HFFc6 (cell line): ENCODE results near the gene OS9. TPM values are rescaled to one million over a fixed set of nuclear protein-coding genes. Genes with fewer than 3 reads are reported as not detected.

ENCODE experiments used
- DNase-seq: peaks from one replicate; pipeline ENCODE4 v3.0.0-alpha.2; 2018
- H3K27ac Mint-ChIP-seq: 2 replicates; pipeline ENCODE4 v1.8.0; 2020; ENCODE audit warnings: mild to moderate bottlenecking, mixed read lengths
- H3K27me3 Mint-ChIP-seq: 2 replicates; pipeline ENCODE4 v1.8.0; 2021; ENCODE audit warnings: mild to moderate bottlenecking, moderate library complexity, mixed read lengths; ENCODE audit not compliant: insufficient read depth
- H3K36me3 Mint-ChIP-seq: 2 replicates; pipeline ENCODE4 v1.8.0; 2021; ENCODE audit warnings: low read depth, mixed read lengths
- H3K4me1 Mint-ChIP-seq: 2 replicates; pipeline ENCODE4 v1.8.0; 2020; ENCODE audit warnings: low read depth, mixed read lengths
- H3K4me3 Mint-ChIP-seq: 2 replicates; pipeline ENCODE4 v1.8.0; 2020; ENCODE audit warnings: mild to moderate bottlenecking, moderate library complexity, mixed read lengths
- H3K9me3 Mint-ChIP-seq: 2 replicates; pipeline ENCODE4 v1.8.0; 2020; ENCODE audit warnings: mild to moderate bottlenecking, mixed read lengths
- total RNA-seq, 6 experiments: library from RNA; stranded (reverse); fragmentation: NEBNext Ultra II Directional; extraction: Animal tissue kit (Norgen Biotek cat#: 25700); gene quantifications; 2 replicates in 1 of 6; 3 replicates in 5 of 6; pipeline ENCODE4 v1.2.3, GENCODE V29; 2021
- TF ChIP-seq, protein P1 (sequence below): fragments of 200-600 bp; sonication (generic); IDR thresholded peaks from 2 replicates; pipeline ENCODE4 v1.5.0; 2021; ENCODE audit warnings: antibody characterized with exemption, mild to moderate bottlenecking

Gene OS9
- total RNA-seq, 6 experiments from 2014 or later: 150 to 158 (median 156) TPM

DNA sequence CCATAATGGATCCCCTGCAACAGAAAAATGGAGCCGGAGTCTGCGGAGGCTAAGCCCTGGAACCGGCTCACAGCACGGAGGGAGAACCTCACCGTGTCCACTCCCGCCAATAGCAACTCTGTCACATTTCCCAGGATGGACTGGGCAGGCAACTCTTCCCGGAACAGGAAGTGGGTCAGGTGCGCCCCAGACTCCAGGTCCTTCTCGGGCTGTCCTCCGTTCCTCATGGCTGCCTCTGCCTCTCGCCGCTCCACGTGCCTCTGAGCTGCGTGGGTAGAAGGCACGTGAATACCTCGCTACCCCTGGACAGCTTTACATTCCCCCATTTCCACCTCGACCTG lies 70.7 kb downstream of the OS9 start:
- TF ChIP-seq, protein P1, sequence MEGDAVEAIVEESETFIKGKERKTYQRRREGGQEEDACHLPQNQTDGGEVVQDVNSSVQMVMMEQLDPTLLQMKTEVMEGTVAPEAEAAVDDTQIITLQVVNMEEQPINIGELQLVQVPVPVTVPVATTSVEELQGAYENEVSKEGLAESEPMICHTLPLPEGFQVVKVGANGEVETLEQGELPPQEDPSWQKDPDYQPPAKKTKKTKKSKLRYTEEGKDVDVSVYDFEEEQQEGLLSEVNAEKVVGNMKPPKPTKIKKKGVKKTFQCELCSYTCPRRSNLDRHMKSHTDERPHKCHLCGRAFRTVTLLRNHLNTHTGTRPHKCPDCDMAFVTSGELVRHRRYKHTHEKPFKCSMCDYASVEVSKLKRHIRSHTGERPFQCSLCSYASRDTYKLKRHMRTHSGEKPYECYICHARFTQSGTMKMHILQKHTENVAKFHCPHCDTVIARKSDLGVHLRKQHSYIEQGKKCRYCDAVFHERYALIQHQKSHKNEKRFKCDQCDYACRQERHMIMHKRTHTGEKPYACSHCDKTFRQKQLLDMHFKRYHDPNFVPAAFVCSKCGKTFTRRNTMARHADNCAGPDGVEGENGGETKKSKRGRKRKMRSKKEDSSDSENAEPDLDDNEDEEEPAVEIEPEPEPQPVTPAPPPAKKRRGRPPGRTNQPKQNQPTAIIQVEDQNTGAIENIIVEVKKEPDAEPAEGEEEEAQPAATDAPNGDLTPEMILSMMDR: no peak
- Mint-ChIP-seq H3K4me3 (peak overlapping the region; percentile 80), H3K4me1 (peaks cover 24% of the 10 kb centered on the region), H3K9me3 (no peaks in the 10 kb centered on the region), H3K36me3 (peaks cover 8% of the 10 kb centered on the region), H3K27ac (no peak overlapping the region), H3K27me3 (peaks cover 4% of the 10 kb centered on the region; the same call in 1 of the 2 replicates)
- no peak for DNase-seq

DNA sequence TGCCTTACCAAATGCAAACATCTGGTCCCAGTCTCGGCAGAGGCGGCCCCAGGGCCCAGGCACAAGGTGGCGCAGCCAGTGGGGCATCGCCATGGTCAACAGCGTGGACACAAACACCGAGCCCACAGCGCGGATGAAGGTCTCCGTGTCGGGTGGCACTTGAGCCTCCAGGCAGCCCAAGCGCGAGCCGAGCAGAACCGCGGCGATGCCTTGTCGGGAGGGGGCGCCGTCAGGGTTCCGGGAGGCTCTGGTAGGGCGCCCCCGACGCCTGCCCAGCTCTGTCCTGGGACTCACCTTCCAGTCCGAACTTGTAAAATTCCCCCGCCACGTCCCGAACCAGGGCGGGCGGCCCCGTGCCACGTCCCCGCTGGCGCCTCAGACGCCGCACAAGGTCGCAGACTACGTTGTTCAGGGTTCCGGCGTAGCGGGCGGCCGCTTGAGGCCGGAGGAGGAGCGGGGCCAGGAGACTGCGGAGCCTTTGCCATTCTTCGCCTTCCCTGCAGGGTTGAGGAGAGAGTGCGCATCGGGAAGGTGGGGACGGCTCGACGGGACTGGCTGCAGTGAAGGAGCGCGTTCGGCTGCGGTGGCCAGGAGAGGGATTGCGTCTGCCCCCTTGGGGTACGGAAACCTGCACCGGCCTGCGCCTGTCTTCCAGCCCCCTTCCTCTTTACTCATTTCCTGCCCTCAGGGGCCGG lies 71.2 kb downstream of the OS9 start:
- Mint-ChIP-seq H3K4me1 (peaks cover 29% of the 10 kb centered on the region), H3K9me3 (no peaks in the 10 kb centered on the region), H3K27ac (peak overlapping the region; percentile 57), H3K27me3 (peaks cover 4% of the 10 kb centered on the region; the same call in 1 of the 2 replicates), H3K4me3 (peak overlapping the region; percentile 80), H3K36me3 (peaks cover 13% of the 10 kb centered on the region)
- DNase-seq: peak; percentile 28
- TF ChIP-seq, protein P1: peak; percentile 74

DNA sequence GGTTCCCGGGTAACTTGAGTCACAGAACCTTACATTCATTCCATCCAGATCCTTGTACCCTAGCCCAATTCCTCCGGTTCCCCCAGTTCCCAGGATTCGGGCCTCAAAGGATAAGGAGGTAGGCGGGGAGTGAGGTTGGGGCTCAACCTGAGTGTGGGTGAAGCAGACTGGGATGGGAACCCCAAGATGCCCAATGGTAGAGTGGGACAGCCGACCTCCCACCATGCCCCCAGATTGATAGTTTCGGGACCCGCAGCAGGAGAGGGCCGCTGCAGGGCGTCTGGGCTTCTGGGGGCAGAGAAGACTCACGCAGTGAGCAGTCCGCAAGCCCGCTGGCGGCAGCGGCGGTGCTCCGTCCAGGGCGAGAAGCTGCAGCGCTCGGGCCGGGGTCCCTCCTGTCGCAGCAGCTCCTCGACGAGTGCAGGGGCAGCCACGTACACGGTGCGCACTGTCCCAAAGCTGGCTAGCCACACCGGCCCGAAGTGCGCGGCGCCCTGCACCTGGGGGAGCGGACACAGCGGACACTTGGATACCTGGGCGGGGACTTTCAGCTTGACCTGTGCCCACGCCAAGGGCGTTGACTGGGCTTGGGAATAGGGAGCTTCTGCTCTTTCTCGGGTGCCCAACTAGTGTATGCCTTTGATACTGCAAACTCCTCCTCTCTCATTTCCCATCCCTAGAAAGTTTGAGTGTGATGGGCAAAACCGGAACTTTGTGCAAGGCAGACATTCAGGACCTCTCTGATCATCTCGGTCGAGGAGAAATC lies 71.9 kb downstream of the OS9 start:
- no peak for DNase-seq
- Mint-ChIP-seq H3K4me1 (peaks cover 37% of the 10 kb centered on the region), H3K9me3 (no peaks in the 10 kb centered on the region), H3K27ac (peak overlapping the region; percentile 57; the same call in 1 of the 2 replicates), H3K27me3 (peaks cover 4% of the 10 kb centered on the region; the same call in 1 of the 2 replicates), H3K36me3 (peaks cover 20% of the 10 kb centered on the region), H3K4me3 (peak overlapping the region; percentile 80)
- TF ChIP-seq, protein P1: no peak

DNA sequence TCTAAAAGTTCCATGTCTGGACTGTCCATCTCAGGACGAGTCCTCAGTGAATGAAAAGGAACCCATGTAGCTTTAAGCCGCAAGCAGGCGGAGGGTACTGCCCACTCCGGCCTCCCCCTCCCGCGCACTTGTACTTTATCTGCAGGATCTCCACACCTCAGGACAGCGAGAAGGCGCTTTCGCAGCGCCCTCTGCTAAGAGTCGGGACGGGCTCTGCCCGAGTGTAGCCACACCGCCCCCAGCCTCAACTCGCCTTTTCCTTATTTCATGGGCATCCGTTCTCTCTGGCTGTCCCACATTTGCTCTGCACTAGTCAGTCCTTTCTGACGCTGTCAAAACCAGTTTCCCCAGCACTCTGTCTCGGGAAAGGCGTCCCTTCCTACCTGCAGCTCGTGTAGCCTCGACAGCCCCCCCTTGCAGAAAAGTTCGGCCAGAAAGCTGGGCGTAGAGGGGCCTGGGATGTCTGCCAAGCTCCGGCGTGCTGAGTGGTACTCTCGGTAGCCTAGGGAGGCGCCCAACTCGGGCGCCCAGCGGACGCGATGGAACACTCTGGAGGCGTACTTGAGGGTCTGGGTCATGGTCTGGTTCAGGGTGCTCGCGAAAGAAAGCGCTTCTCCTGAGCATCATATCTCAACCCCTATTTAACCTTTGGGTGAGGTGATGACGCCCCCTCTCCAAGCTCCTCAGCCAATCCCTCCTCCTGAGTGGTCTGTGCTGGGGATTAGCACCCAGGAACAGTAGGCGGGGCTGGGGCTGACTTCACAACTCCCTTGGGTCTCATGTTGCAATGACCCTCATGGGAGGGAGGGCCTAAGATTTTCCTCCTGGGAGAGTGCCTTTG lies 72.8 kb downstream of the OS9 start, which contains the start of gene CYP27B1:
Gene CYP27B1 (minus strand): TSS at position 615 of the 841 bp plus-strand sequence. CDS start 37 bp downstream, at position 578.
- Mint-ChIP-seq H3K9me3 (no peaks in the 10 kb centered on the region), H3K27ac (no peak within 1 kb of the TSS), H3K27me3 (peaks cover 4% of the 10 kb centered on the region; the same call in 1 of the 2 replicates), H3K4me1 (peaks cover 45% of the 10 kb centered on the region), H3K36me3 (peaks cover 20% of the 10 kb centered on the region), H3K4me3 (peak within 1 kb of the TSS; percentile 80)
- TF ChIP-seq, protein P1: no peak
- no peak for DNase-seq

DNA sequence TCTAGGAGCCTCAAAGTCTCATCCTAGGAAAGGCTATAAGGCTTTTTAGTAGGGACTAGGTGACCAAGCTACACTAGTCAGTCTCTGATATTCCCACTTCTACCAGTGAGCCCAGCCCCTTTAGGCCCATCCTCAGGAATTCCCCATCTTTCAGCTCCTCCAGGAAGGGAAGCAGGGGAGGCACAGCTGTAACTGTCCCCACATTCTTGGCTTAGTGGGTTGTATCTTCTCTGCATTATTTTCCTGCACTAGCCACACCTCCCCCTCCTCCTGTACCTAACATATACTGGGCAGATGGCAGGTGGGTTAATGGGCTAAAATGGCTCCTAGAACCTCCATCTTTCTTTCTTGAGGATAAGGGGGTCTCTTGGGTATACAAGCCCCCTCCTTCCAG lies 73.4 kb downstream of the OS9 start:
- TF ChIP-seq, protein P1: no peak
- DNase-seq: no peak
- Mint-ChIP-seq H3K9me3 (no peaks in the 10 kb centered on the region), H3K36me3 (peaks cover 20% of the 10 kb centered on the region), H3K27me3 (peaks cover 4% of the 10 kb centered on the region), H3K4me3 (no peak overlapping the region), H3K27ac (no peak overlapping the region), H3K4me1 (peaks cover 45% of the 10 kb centered on the region)
